GM18526 (cell line): ENCODE data around the gene PAK1IP1.

ENCODE experiments used
- POLR2A ChIP-seq: IDR thresholded peaks from 3 replicates; pipeline ENCODE4 v1.6.1; 2011; ENCODE audit not compliant: insufficient read length; ENCODE audit errors: extremely low read depth

Gene PAK1IP1

DNA sequence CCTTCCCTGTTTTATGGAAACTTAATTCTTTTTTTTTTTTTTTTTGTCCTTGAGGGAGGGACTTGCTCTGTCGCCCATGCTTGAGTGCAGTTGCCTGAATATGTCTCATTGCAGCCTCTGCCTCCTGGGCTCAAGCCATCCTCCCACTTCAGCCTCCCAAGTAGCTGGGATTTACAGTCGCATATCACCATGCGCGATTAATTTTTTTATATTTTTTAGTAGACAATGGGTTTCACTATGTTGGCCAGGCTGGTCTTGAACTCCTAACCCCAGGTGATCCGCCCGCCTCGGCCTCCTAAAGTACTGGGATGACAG lies 28.8 kb downstream of the PAK1IP1 start:
- TF ChIP-seq POLR2A = no peak

DNA sequence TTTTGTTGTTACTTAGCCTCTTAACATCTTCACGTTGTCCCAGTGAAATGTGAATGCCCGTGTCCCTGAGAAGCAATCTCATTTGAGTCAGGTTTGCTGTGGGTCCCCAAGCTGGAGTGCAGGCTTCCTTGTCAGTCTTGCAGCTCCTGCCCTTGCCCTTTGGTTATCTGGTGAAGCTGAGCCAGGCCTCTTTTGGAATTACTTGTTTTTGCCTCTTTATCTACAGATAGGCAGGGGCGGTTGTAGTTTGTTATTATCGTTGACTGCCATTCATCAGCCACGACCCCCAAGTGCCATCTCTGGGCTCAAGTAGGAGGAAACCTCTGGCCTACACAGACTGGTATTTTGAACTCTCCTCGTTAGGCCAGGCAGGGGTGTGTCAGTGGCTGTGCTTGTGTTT lies 30.3 kb downstream of the PAK1IP1 start:
- TF ChIP-seq POLR2A = no peak

DNA sequence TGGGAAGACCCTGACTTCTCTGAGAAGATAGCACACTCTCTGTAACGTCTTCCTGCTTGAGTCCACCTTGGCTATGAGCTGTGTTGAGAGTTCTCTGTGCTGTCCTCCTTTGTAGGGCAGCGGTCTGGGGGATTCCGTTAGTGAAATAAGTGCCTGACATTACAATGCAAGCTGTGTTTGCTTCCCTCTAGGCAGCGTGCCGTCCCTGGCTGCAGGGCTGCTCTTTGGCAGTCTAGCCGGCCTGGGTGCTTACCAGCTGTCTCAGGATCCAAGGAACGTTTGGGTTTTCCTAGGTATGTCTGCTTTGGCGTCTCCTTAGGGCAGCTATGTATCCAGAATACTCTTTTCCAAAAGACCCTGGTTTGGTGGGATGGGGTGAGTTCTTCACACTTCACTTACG lies 30.9 kb downstream of the PAK1IP1 start:
- TF ChIP-seq POLR2A = no peak

DNA sequence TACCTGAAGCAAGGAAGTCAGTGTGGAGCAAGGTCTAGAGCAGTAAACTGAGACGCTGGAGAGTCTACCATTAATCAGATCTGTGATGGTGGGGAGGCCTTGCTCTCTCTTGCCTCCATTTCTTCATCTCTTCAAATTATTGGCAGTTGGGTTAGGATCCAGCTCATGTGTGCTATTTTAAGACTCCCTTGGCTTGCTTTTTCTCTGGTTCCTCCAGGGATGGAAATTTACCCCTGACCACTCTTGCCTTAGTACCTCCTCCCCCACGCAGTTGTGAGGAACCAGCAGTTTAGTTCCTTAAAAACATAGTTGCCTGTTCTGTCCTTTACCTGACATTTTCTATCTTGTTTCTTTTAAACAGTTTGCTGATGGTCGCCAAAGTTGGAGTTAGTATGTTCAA lies 35.5 kb downstream of the PAK1IP1 start:
- no peak for TF ChIP-seq POLR2A

DNA sequence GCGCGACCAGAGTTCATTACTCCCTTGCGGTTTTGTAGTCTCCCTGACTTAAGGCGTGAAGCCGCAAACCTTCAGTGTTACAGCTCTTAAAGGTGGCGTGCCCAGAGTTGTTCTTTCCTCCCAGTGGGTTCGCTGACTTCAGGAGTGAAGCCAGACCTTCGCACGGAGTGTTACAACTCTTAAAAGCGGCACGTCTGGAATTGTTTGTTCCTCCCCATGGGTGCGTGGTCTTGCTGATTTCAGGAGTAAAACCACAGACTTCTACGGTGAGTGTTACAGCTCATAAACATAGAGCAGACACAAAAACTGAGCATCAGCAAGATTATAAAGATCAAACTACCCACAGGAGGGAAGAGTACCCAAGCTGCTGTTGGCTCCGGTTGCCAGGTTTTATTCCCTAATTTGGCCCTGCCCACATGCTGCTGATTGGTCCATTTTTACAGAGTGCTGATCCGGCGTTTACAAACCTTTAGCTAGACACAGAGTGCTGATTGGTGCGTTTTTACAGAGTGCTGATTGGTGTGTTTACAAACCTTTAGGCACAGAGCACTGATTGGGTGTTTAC lies 38.5 kb downstream of the PAK1IP1 start:
- no peak for TF ChIP-seq POLR2A

DNA sequence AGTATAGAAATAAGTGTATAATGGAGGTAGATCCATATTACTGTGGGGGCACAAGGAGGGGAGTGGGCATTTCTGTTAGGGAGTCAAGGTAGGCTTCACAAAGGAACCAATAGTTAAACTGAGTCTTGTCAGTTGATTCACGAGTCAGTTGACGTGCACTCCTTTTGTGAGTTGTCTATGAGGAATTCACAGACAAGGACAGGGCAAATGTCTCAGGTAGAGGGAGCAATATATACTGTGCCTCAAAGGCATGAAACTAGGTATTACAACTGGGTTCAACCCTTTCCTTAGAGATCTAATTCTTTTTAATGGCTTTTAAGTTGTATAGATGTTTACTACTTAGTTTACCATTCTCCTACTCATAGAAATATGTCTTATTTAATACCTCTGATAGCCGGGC lies 39.1 kb downstream of the PAK1IP1 start:
- TF ChIP-seq POLR2A = no peak

DNA sequence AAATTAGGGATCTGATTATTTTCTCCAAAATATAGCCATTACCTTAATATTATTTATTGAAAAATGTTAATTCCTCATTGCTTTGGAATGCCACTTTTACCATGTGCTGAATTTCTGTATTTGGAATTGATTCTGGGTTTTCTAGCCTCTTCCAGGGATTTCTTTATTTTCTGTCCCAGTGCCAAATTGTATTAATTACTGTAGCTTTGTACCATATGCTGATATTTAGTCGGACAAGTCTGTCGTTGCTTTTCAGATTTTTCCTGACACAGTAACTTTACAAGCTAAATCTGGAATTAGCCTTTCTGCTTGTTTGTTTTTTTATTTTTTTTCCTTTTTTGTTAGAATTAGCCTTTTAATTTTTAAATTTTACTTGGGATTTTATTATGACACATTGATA lies 42.0 kb downstream of the PAK1IP1 start:
- no peak for TF ChIP-seq POLR2A

DNA sequence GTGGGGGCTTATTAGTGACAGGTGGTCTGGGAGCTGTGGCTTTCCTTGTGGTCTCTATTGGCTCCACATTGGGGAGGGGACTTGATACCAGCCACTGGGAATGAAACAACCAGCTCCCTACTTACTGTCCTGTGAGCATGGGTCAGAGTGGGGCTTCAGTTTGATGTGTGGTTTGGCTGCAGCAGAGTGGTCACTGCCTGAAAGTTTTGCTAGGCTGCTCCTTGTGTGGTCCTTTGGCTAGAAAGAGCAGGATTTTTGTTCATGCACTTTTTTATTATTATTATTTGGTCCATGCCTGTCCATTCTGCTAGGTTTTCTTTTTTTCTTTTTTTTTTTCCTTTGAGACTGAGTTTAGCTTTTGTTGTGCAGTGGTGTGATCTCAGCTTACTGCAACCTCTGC lies 45.3 kb downstream of the PAK1IP1 start:
- TF ChIP-seq POLR2A = no peak

DNA sequence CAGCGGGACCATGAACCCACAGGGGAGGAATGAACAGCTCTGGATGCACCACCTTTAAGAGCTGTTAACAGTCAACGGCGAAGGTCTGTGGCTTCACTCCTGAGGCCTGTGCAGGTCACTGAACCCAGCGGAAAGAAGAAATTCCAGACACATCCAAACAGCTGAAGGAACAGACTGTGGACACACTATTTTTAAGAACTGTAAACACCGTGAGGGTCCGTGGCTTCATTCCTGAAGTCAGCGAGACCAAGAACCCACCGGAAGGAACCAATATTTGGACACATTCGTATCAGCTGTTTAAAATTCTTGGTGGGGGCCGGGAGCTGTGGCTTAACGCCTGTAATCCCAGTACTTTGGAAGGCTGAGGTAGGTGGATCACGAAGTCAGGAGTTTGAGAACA lies 47.5 kb downstream of the PAK1IP1 start:
- TF ChIP-seq POLR2A = no peak

DNA sequence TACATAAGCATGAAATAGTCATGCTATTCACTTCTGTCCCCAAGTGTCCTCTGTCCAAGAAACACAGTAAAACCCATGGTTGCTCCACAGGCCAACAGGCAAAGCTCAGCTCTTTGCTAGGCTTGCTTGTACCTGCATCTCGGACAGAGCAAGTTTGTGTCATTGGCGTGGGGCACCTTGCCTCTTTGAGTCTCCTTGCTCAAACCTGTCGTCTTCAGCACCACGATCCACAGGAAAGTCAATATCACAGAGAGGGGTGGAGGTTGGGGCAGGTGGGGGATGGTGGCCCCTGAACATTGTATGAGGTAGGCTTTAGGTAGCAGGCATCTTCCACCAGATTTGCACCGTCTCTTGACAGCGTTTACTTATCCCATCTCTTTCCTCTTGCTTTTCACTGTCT lies 48.7 kb downstream of the PAK1IP1 start:
- TF ChIP-seq POLR2A = no peak

DNA sequence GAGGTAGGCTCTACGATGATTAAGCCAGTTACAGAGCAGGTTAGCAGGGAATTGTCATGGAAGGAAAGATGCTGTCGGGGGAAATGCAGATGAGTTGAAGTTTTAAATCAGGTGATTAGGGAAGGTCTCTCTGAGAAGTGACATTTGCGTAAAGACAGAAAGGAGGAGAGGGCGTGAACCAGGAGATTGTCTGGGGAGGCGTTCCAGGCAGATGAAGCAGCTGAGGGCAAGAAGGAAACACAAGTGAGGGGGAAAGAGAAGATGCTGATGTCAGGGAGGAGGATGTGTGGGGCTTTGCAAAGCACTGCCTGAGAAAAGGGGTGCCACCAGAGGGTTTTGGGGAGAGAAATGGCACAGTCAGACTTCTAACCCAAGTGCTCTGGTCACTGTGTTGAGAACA lies 50.3 kb downstream of the PAK1IP1 start:
- no peak for TF ChIP-seq POLR2A

DNA sequence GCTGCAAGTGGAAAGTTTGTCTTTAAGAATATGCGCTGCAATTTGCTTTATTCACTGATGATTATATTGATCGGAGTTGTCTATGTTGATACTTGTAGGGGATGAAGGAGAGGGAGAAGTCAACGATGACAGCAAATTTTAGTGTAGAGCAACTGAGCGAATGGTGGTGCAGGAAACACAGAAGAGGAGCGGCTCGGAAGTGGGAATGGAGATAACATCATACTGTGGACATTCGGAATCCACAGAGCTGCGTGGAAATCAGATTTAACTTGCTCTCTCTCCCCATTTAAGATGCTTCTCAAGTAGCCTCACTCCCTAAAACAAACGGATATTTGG lies 52.1 kb downstream of the PAK1IP1 start:
- TF ChIP-seq POLR2A = no peak

DNA sequence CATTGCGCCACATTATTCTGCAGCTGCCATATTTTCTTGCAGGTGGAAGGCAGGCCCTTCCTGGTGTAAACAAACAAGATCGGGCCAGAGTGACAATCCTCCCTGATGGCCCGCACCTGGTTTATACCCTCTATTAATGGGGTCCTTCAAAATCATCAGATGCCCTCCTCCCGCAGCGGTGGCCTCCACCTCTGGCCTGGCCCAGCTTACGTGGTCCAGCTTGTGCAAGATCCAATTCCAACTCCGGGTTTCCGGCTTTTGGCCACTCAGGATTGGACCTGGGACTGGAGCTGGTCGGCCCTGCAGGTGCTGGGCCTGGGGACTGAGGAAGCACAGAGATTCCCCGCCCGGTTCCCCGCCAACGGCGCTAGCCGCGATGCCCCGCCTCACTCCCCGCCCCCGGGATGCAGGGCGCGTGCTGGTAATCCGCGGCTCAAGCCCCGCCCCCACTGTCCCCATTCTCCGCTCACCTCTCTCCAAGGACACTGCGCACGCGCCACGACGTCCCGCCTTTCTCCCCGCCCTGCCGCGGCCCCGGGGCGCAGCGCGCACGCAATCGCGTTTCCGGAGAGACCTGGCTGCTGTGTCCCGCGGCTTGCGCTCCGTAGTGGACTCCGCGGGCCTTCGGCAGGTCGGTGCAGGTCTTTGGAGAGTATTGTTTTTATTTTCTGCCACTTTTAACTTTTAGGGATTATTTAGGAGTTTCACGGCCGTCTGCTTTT lies 52.6 kb downstream of the PAK1IP1 start, which contains the start of gene TMEM14B:
Gene TMEM14B, plus strand, starts transcription at position 555 of the 722 bp plus-strand sequence. CDS start 1,441 bp downstream, outside the sequence.
- peak; percentile 94 for TF ChIP-seq POLR2A

DNA sequence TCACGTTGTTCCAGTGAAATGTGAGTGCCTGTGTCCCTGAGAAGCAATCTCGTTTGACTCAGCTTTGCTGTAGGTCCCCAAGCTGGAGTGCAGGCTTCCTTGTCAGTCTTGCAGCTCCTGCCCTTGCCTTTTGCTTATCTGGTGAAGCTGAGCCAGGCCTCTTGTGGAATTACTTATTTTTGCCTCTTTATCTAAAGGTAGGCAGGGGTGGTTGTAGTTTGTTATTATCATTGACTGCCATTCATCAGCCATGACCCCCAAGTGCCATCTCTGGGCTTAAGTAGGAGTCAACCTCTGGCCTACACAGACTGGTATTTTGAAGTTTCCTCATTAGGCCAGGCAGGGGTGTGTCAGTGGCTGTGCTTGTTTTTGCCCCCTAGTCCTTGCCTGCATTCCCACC lies 55.0 kb downstream of the PAK1IP1 start:
- no peak for TF ChIP-seq POLR2A

DNA sequence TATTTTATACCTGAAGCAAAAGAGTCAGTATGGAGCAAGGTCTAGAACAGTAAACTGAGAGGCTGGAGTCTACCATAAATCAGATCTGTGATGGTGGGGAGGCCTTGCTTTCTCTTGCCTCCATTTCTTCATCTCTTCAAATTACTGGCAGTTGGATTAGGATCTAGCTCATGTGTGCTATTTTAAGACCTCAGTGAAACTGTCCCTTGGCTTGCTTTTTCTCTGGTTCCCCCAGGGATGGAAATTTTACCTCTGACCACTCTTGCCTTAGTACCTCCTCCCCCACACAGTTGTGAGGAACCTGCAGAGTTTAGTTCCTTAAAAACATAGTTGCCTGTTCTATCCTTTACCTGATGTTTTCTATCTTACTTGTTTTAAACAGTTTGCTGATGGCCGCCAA lies 61.3 kb downstream of the PAK1IP1 start:
- TF ChIP-seq POLR2A = no peak
